Measurements from ENCODE around the gene SH3RF2. TPM values are rescaled to one million over a fixed set of nuclear protein-coding genes. Genes with fewer than 3 reads are reported as not detected.

The SH3RF2 gene
- total and polyA plus RNA-seq, 2 donors (not counting 1 experiment from before 2014, with no cell fraction given), result 0.03 TPM; not detected in 1

DNA sequence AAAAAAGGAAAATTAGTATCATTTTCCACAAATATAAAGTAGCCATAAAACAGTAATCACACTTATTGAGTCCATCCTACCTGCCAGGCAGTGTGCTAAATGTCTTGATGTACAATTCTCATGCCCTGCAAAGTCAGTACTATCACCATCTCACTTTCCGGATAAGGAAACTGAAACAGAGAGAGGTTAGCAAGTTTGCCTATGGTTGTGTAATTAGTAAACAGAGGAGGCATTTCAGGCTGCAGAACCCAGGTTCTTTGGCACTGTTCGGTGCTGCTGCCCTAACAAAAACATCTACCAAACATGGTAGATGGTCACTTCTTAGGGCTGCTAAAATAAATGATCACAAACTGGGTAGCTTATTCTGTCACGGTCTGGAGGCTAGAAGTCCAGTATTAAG, 146.4 kb downstream of the SH3RF2 start:
- H3K36me3 ChIP-seq (replicated peaks in 1 of 2; ENCODE audit: control extremely low read depth in 1 of 2, control insufficient read depth in 1 of 2, extremely low read depth in 1 of 2, insufficient read depth in 2 of 2, low read length in 1 of 2), result no peaks in the 10 kb centered on the region
- Mint-ChIP-seq H3K27me3 (no peaks in the 10 kb centered on the region), H3K9me3 (ENCODE audit: insufficient read depth) (no peaks in the 10 kb centered on the region), H3K27ac (no peak overlapping the region), H3K4me1 (peaks cover 5% of the 10 kb centered on the region), H3K4me3 (no peak overlapping the region)
- H3K4me2 ChIP-seq (replicated peaks; ENCODE audit: low read depth, low read length, poor library complexity, severe bottlenecking), result no peak overlapping the region
- H3K4me3 ChIP-seq (ENCODE audit: control extremely low read depth in 1 of 5, extremely low read depth in 1 of 5, insufficient read depth in 1 of 5, low read depth in 2 of 5, low read length in 4 of 5), result no peak overlapping the region
- DNase-seq, result no peak
- TF ChIP-seq, protein P1, sequence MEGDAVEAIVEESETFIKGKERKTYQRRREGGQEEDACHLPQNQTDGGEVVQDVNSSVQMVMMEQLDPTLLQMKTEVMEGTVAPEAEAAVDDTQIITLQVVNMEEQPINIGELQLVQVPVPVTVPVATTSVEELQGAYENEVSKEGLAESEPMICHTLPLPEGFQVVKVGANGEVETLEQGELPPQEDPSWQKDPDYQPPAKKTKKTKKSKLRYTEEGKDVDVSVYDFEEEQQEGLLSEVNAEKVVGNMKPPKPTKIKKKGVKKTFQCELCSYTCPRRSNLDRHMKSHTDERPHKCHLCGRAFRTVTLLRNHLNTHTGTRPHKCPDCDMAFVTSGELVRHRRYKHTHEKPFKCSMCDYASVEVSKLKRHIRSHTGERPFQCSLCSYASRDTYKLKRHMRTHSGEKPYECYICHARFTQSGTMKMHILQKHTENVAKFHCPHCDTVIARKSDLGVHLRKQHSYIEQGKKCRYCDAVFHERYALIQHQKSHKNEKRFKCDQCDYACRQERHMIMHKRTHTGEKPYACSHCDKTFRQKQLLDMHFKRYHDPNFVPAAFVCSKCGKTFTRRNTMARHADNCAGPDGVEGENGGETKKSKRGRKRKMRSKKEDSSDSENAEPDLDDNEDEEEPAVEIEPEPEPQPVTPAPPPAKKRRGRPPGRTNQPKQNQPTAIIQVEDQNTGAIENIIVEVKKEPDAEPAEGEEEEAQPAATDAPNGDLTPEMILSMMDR (IDR thresholded peaks at IDR 0.05), result no peak
- TF ChIP-seq EZH2 (IDR thresholded peaks at IDR 0.05; ENCODE audit: borderline replicate concordance, insufficient read depth, low read depth, low read length, poor library complexity, severe bottlenecking), result no peak
- no peak overlapping the region for H3K27ac ChIP-seq (ENCODE audit: low read length in 2 of 2)
- intact Hi-C loops (cut with micrococcal nuclease), result no loop called here
- H4K20me1 ChIP-seq (ENCODE audit: control insufficient read depth, insufficient read depth, low read length, poor library complexity, severe bottlenecking), result no peaks in the 10 kb centered on the region
- ChIA-PET CTCF (no interaction called here), POLR2A (no interaction called here)
- H3K9me3 ChIP-seq (ENCODE audit: control extremely low read depth in 1 of 3, control insufficient read depth in 2 of 3, insufficient read depth in 1 of 3, low read length in 2 of 3), result no peaks in the 10 kb centered on the region
- no peaks in the 10 kb centered on the region for H3K27me3 ChIP-seq (replicated peaks in 1 of 4; ENCODE audit: control extremely low read depth in 1 of 4, control insufficient read depth in 3 of 4, insufficient read depth in 4 of 4, low read length in 3 of 4)
- peaks cover 0 to 4% of the 10 kb centered on the region in 2 donors for H3K4me1 ChIP-seq (ENCODE audit: control insufficient read depth in 2 of 2, insufficient read depth in 2 of 2, low read length in 2 of 2)
- H2AFZ ChIP-seq (ENCODE audit: insufficient read depth, low read depth, low read length, poor library complexity, severe bottlenecking), result no peak overlapping the region
- no peak overlapping the region for H3K9ac ChIP-seq (ENCODE audit: low read length)
- 60% methylated on average over 1 of the region's 3 CpGs for WGBS (ENCODE audit: insufficient coverage)
- no peaks in the 10 kb centered on the region for H3K79me2 ChIP-seq (ENCODE audit: control insufficient read depth, insufficient read depth, low read length)
- ATAC-seq (ENCODE audit: low read depth), result no peak

DNA sequence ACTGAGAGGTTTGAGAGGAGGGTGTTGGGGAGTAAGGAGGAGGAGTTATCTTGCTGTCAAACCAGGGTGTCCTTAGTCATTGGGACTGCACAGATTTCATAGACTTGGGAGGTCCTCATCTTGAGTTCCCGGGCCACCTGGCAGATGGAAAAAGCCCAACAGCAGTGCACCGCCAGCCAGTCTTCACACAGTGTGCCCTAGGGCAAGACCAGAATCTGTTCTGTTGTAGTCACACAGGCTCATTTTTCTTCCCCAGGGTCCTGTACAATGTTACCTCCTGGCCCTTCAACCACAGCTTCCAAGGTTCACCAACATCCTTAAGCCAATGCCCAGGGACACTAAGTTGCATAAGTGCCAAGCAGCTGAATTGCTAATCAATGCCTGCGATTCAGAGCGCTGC, 148.0 kb downstream of the SH3RF2 start:
- no peak for DNase-seq
- intact Hi-C loops (cut with micrococcal nuclease), result no loop called here
- CTCF ChIA-PET, result no interaction called here

More for the DNA sequence above, 148.0 kb downstream of the SH3RF2 start:
- H3K9ac ChIP-seq (ENCODE audit: low read length), result no peak overlapping the region
- H3K27me3 ChIP-seq (replicated peaks in 1 of 4; ENCODE audit: control extremely low read depth in 1 of 4, control insufficient read depth in 3 of 4, insufficient read depth in 4 of 4, low read length in 3 of 4), result no peaks in the 10 kb centered on the region
- no peaks in the 10 kb centered on the region for H4K20me1 ChIP-seq (ENCODE audit: control insufficient read depth, insufficient read depth, low read length, poor library complexity, severe bottlenecking)
- H3K27ac Mint-ChIP-seq, result no peak overlapping the region
- no peak overlapping the region for H3K27ac ChIP-seq (ENCODE audit: low read length in 2 of 2)
- H3K9me3 ChIP-seq (ENCODE audit: control extremely low read depth in 1 of 3, control insufficient read depth in 2 of 3, insufficient read depth in 1 of 3, low read length in 2 of 3), result no peaks in the 10 kb centered on the region
- 100% methylated on average over 2 of the region's 4 CpGs for WGBS (ENCODE audit: insufficient coverage)
- H3K4me1 ChIP-seq (ENCODE audit: control insufficient read depth in 2 of 2, insufficient read depth in 2 of 2, low read length in 2 of 2), result peaks cover 0 to 4% of the 10 kb centered on the region in 2 donors
- H3K4me3 Mint-ChIP-seq, result no peak overlapping the region
- H3K4me2 ChIP-seq (replicated peaks; ENCODE audit: low read depth, low read length, poor library complexity, severe bottlenecking), result no peak overlapping the region
- no peak overlapping the region for H2AFZ ChIP-seq (ENCODE audit: insufficient read depth, low read depth, low read length, poor library complexity, severe bottlenecking)
- no peaks in the 10 kb centered on the region for H3K79me2 ChIP-seq (ENCODE audit: control insufficient read depth, insufficient read depth, low read length)
- H3K4me1 Mint-ChIP-seq, result peaks cover 5% of the 10 kb centered on the region
- no peaks in the 10 kb centered on the region for H3K9me3 Mint-ChIP-seq (ENCODE audit: insufficient read depth)
- POLR2A ChIA-PET, result no interaction called here
- no peaks in the 10 kb centered on the region for H3K27me3 Mint-ChIP-seq
- ATAC-seq (ENCODE audit: low read depth), result no peak
- TF ChIP-seq EZH2 (IDR thresholded peaks at IDR 0.05; ENCODE audit: borderline replicate concordance, insufficient read depth, low read depth, low read length, poor library complexity, severe bottlenecking), result no peak
- TF ChIP-seq, protein P1 (IDR thresholded peaks at IDR 0.05), result no peak
- no peak overlapping the region for H3K4me3 ChIP-seq (ENCODE audit: control extremely low read depth in 1 of 5, extremely low read depth in 1 of 5, insufficient read depth in 1 of 5, low read depth in 2 of 5, low read length in 4 of 5)
- no peaks in the 10 kb centered on the region for H3K36me3 ChIP-seq (replicated peaks in 1 of 2; ENCODE audit: control extremely low read depth in 1 of 2, control insufficient read depth in 1 of 2, extremely low read depth in 1 of 2, insufficient read depth in 2 of 2, low read length in 1 of 2)

All from B cell (primary cell).